K562 (cell line): ENCODE measurements around the gene LRRC61. TPM values are rescaled to one million over a fixed set of nuclear protein-coding genes. Genes with fewer than 3 reads are reported as not detected.
A peak's percentile ranks its signal among the peaks of the same experiment; 100 is the strongest.

Experiments used
- CHD1 ChIP-seq: fragments of 200-600 bp; sonication (generic); IDR thresholded peaks from one replicate; pipeline ENCODE4 v1.6.1; 2012; ENCODE audit warnings: mild to moderate bottlenecking, moderate library complexity, low read length, inconsistent platforms
- ELF1 ChIP-seq: fragments of 200-800 bp; sonication (Bioruptor generic); IDR thresholded peaks from 2 replicates; pipeline ENCODE4 v1.6.1; 2016; ENCODE audit warnings: missing genetic modification characterization, missing compliant biosample characterization
- FOSL1 ChIP-seq: fragments of 200-800 bp; sonication (Bioruptor generic); conservative IDR thresholded peaks from 2 replicates; pipeline ENCODE4 v1.6.1; 2016; ENCODE audit warnings: missing genetic modification characterization, missing compliant biosample characterization
- GABPB1 ChIP-seq: sonication (generic); formaldehyde crosslinking; IDR thresholded peaks from 2 replicates; pipeline ENCODE4 v1.8.0; 2022; ENCODE audit warnings: mild to moderate bottlenecking, missing genetic modification reagents
- GTF2A2 ChIP-seq: IDR thresholded peaks from 2 replicates; pipeline ENCODE4 v1.6.1; 2016; ENCODE audit warnings: mild to moderate bottlenecking, missing genetic modification characterization, missing compliant biosample characterization
- GTF2E2 ChIP-seq: fragments of 200-800 bp; sonication (Bioruptor generic); IDR thresholded peaks from 2 replicates; pipeline ENCODE4 v1.6.1; 2016; ENCODE audit warnings: missing genetic modification characterization, missing compliant biosample characterization
- IRF2 ChIP-seq: sonication (generic); formaldehyde crosslinking; IDR thresholded peaks from 2 replicates; pipeline ENCODE4 v1.8.1; 2022; ENCODE audit warnings: mild to moderate bottlenecking, missing genetic modification reagents
- KDM4B ChIP-seq, 2 experiments: fragments of 450-650 bp in 1 of 2; sonication (generic) in 1 of 2; IDR thresholded peaks; 2 replicates each; pipeline ENCODE4 v1.6.1; 2016 to 2017; ENCODE audit warnings: borderline replicate concordance in 2 of 2, antibody characterized with exemption in 1 of 2, low read depth in 1 of 2, mild to moderate bottlenecking in 1 of 2
- L3MBTL2 ChIP-seq: fragments of 450-650 bp; IDR thresholded peaks from 2 replicates; pipeline ENCODE4 v1.6.1; 2016; ENCODE audit warnings: mild to moderate bottlenecking, moderate library complexity
- MAFG ChIP-seq: fragments of 450-650 bp; conservative IDR thresholded peaks from 2 replicates; pipeline ENCODE4 v1.6.1; 2016; ENCODE audit warnings: missing genetic modification characterization, missing compliant biosample characterization
- NR2F6 ChIP-seq: fragments of 450-650 bp; formaldehyde crosslinking; IDR thresholded peaks from 2 replicates; pipeline ENCODE4 v1.4.0; 2020; ENCODE audit warnings: mild to moderate bottlenecking
- PCBP1 ChIP-seq: fragments of 200-400 bp; formaldehyde crosslinking; IDR thresholded peaks from 2 replicates; pipeline ENCODE4 v1.6.1; 2018; ENCODE audit warnings: mild to moderate bottlenecking, low read depth, low read length; ENCODE audit not compliant: poor library complexity, severe bottlenecking
- POLR2H ChIP-seq: IDR thresholded peaks from 2 replicates; pipeline ENCODE4 v1.6.1; 2016; ENCODE audit warnings: missing genetic modification characterization, low read depth, mild to moderate bottlenecking, control low read depth, missing compliant biosample characterization, moderate library complexity
- POU5F1 ChIP-seq: fragments of 150-350 bp; IDR thresholded peaks from 2 replicates; pipeline ENCODE4 v1.6.1; 2014; ENCODE audit warnings: borderline replicate concordance, low read length, low read depth, mild to moderate bottlenecking; ENCODE audit not compliant: partially characterized antibody
- PTTG1 ChIP-seq: fragments of 450-650 bp; IDR thresholded peaks from 2 replicates; pipeline ENCODE4 v1.6.1; 2016; ENCODE audit warnings: low read depth, mild to moderate bottlenecking, missing genetic modification characterization, missing compliant biosample characterization
- RAD21 ChIP-seq, 2 experiments: fragments of 250-450 bp in 1 of 2; fragments of 450-650 bp in 1 of 2; sonication (Bioruptor Pico) in 1 of 2; formaldehyde crosslinking in 1 of 2; IDR thresholded peaks in 1 of 2; conservative IDR thresholded peaks in 1 of 2; 2 replicates each; pipeline versions ENCODE4 v1.4.0 to v1.8.0; 2020 to 2022; ENCODE audit warnings: mild to moderate bottlenecking in 2 of 2, moderate library complexity in 1 of 2
- RBM34 ChIP-seq: fragments of 200-400 bp; formaldehyde crosslinking; IDR thresholded peaks from 2 replicates; pipeline ENCODE4 v1.6.1; 2018; ENCODE audit warnings: low read length, borderline replicate concordance; ENCODE audit not compliant: insufficient read depth
- SRF ChIP-seq, 2 experiments: fragments of 250-450, 450-650 bp in 1 of 2; sonication (Bioruptor Pico) in 1 of 2; sonication (generic) in 1 of 2; formaldehyde crosslinking; IDR thresholded peaks; 2 replicates each; pipeline versions ENCODE4 v1.5.0 to v1.5.1; 2020 to 2022; ENCODE audit warnings: mild to moderate bottlenecking in 1 of 2, missing genetic modification reagents in 1 of 2
- TEAD1 ChIP-seq, 2 experiments: fragments of 450-650 bp in 1 of 2; sonication (generic) in 1 of 2; formaldehyde crosslinking; IDR thresholded peaks; 2 replicates each; pipeline versions ENCODE4 v1.4.0 to v1.8.0; 2020 to 2022; ENCODE audit warnings: mild to moderate bottlenecking in 2 of 2, missing genetic modification reagents in 1 of 2
- ZNF146 ChIP-seq: IDR thresholded peaks from one replicate; pipeline ENCODE4 v1.6.1; 2018; ENCODE audit warnings: missing compliant biosample characterization; ENCODE audit not compliant: unreplicated experiment
- ZNF24 ChIP-seq: fragments of 450-650 bp; IDR thresholded peaks from 2 replicates; pipeline ENCODE4 v1.6.1; 2016
- ZNF347 ChIP-seq: fragments of 450-650 bp; formaldehyde crosslinking; IDR thresholded peaks from 2 replicates; pipeline ENCODE4 v1.4.0; 2020; ENCODE audit warnings: low read depth, mild to moderate bottlenecking, moderate library complexity
- ZNF431 ChIP-seq: sonication (generic); formaldehyde crosslinking; IDR thresholded peaks from 2 replicates; pipeline ENCODE4 v1.8.0; 2022; ENCODE audit warnings: mild to moderate bottlenecking, missing genetic modification reagents
- ZNF584 ChIP-seq: fragments of 200-800 bp; sonication (Bioruptor generic); IDR thresholded peaks from 2 replicates; pipeline ENCODE4 v1.6.1; 2016; ENCODE audit warnings: low read depth, mild to moderate bottlenecking, missing genetic modification characterization, missing compliant biosample characterization
- ZNF785 ChIP-seq: fragments of 250-450 bp; sonication (Bioruptor Pico); IDR thresholded peaks from 2 replicates; pipeline ENCODE4 v1.4.0; 2020; ENCODE audit warnings: mild to moderate bottlenecking
- ZNF79 ChIP-seq: fragments of 250-450 bp; sonication (Bioruptor Pico); IDR thresholded peaks from 2 replicates; pipeline ENCODE4 v1.4.0; 2020; ENCODE audit warnings: low read depth, mild to moderate bottlenecking, moderate library complexity
- polyA plus RNA-seq, 8 experiments: library from polyadenylated mRNA; depleted of rRNA in 4 of 8; stranded (reverse) in 5 of 8; unstranded in 3 of 8; fragments of >200 nt; fragmentation: Nextera tagmentation in 2 of 8; fragmentation: Illumina TruSeq in 1 of 8; extraction: Ambion mirVana in 2 of 8; extraction: Trizol in 1 of 8; gene quantifications; 2 replicates each; pipeline versions ENCODE4 v1.2.1 to v1.2.3, GENCODE V29; 2011 to 2014; ENCODE audit warnings: inconsistent platforms in 1 of 8, missing spikeins in 1 of 8
- total RNA-seq, 7 experiments: library from RNA; depleted of rRNA in 6 of 7; stranded (reverse); fragments of >200 nt in 6 of 7; fragmentation: Illumina TruSeq in 2 of 7; extraction: Trizol in 2 of 7; gene quantifications; 2 replicates each; pipeline versions ENCODE4 v1.2.1 to v1.2.3, GENCODE V29; 2011 to 2021; ENCODE audit warnings: low replicate concordance in 1 of 7

Gene LRRC61
- total and polyA plus RNA-seq, 9 of the 15 experiments (the other 6 are each of a cell fraction or from before 2014, with no cell fraction given) = 1.3 to 55.2 (median 35.2) TPM

DNA sequence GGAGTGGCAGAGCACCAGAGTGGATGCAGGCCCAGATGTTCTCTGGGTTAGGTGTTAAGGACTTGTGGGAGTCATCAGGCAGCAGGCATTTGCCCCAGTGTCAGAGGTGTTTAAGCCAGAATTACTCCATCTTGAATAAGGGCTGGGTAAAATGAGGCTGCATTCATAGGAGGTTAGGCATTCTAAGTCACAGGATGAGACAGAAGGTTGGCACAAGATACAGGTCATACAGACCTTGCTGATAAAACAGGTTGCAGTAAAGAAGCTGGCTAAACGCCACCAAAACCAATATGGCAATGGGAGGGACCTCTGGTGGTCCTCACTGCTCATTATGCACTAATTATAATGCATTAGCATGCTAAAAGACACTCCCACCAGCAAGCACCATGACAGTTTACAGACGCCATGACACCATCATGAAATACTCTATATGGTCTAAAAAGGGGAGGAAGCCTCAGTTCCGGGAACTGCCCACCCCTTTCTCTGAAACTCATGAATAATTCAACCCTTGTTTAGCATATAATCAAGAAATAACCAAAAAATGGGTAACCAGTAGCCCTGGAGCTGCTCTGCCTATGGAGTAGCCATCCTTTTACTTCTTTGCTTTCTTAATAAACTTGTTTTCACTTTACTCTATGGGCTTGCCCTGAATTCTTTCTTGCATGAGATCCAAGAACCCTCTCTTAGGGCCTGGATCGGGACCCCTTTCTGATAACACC is 882 bp upstream of the LRRC61 start (continued):
- TF ChIP-seq ZNF584 = peak; percentile 17; the same call in 1 of the 2 replicates
- TF ChIP-seq RBM34 = no peak
- peak; percentile 79 for TF ChIP-seq ZNF79
- TF ChIP-seq PCBP1 = no peak
- no peak for TF ChIP-seq ZNF24
- TF ChIP-seq ZNF347 (CRISPR knock-in tag) = no peak
- TF ChIP-seq FOSL1 (tag) = no peak
- no peak for TF ChIP-seq L3MBTL2
- TF ChIP-seq TEAD1 (CRISPR knock-in tag; IDR thresholded peaks at IDR 0.05) = peak in 1 of 2 experiments; percentile 81; a peak in 2 of 4 replicates
- TF ChIP-seq MAFG (tag) = no peak; the same call in 1 of the 2 replicates
- TF ChIP-seq PTTG1 (tag) = peak; percentile 89
- TF ChIP-seq IRF2 (CRISPR knock-in tag) = no peak
- TF ChIP-seq GABPB1 (CRISPR knock-in tag) = no peak
- TF ChIP-seq KDM4B (IDR thresholded peaks at IDR 0.05; ENCODE audit: borderline replicate concordance in 2 of 2, low read depth in 1 of 2) = no peak
- no peak for TF ChIP-seq ZNF785
- peak; percentile 95 for TF ChIP-seq POLR2H (tag)
- TF ChIP-seq RAD21 (CRISPR knock-in tag; conservative IDR thresholded peaks at IDR 0.05 in 1 of 2, IDR thresholded peaks at IDR 0.05 in 1 of 2) = no peak
- no peak for TF ChIP-seq ZNF146 (CRISPR knock-in tag)
- TF ChIP-seq ELF1 (tag) = no peak
- TF ChIP-seq GTF2E2 (tag) = no peak
- no peak for TF ChIP-seq CHD1
- 0 out of 2 replicates have a peak, but pooled peaks have one; percentile 35 for TF ChIP-seq ZNF431 (CRISPR knock-in tag)
- TF ChIP-seq NR2F6 (CRISPR knock-in tag) = no peak
- TF ChIP-seq POU5F1 = no peak
- peak in 1 of 2 experiments; percentile 97; a peak in 2 of 4 replicates for TF ChIP-seq SRF (CRISPR knock-in tag; IDR thresholded peaks at IDR 0.05)
- peak; percentile 87 for TF ChIP-seq GTF2A2 (tag)
